Measurements from ENCODE around the gene IFT80.

- TF ChIP-seq CTCF (IDR thresholded peaks at IDR 0.05), result no peak
- no peak for TF ChIP-seq POLR2AphosphoS5 (IDR thresholded peaks at IDR 0.05)
- TF ChIP-seq POLR2A (IDR thresholded peaks at IDR 0.05), result no peak
These were observed 188.2 kb downstream of the IFT80 start for GRCh38 chr3:160210799-160211221.
